GM12875 (cell line): Measurements from ENCODE around the gene DSC3.

Experiments
- H3K4me3 ChIP-seq: one replicate; pipeline ENCODE4 v1.5.1; 2011; ENCODE audit warnings: low read depth, low read length, control low read depth
- TF ChIP-seq, protein P1 (sequence below): IDR thresholded peaks from 2 replicates; pipeline ENCODE4 v1.5.1; 2011; ENCODE audit warnings: low read depth, mild to moderate bottlenecking, control low read depth, inconsistent platforms, low read length, moderate library complexity, borderline replicate concordance; ENCODE audit not compliant: insufficient read depth

Gene DSC3

DNA sequence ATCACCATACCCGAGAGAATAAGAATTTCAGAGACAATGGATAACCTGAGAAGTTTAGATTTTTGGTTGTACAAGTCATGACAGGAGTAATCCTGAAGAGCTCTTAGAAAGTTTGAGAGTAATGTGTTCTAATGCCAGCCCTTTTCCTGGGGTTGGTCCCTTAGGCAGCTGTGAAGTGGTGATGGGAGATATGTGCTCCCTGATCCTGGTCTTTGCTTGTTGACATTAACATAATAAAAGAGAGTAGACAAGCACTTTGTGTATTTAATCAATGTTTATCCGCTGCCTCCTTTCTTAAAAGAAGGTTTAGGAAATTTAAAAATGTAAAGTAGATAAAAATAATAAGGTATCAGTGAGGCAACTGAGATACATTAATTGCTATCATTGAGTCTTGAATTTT, 13.8 kb upstream of the DSC3 start:
- no peak overlapping the region for H3K4me3 ChIP-seq
- TF ChIP-seq, protein P1, sequence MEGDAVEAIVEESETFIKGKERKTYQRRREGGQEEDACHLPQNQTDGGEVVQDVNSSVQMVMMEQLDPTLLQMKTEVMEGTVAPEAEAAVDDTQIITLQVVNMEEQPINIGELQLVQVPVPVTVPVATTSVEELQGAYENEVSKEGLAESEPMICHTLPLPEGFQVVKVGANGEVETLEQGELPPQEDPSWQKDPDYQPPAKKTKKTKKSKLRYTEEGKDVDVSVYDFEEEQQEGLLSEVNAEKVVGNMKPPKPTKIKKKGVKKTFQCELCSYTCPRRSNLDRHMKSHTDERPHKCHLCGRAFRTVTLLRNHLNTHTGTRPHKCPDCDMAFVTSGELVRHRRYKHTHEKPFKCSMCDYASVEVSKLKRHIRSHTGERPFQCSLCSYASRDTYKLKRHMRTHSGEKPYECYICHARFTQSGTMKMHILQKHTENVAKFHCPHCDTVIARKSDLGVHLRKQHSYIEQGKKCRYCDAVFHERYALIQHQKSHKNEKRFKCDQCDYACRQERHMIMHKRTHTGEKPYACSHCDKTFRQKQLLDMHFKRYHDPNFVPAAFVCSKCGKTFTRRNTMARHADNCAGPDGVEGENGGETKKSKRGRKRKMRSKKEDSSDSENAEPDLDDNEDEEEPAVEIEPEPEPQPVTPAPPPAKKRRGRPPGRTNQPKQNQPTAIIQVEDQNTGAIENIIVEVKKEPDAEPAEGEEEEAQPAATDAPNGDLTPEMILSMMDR = no peak

DNA sequence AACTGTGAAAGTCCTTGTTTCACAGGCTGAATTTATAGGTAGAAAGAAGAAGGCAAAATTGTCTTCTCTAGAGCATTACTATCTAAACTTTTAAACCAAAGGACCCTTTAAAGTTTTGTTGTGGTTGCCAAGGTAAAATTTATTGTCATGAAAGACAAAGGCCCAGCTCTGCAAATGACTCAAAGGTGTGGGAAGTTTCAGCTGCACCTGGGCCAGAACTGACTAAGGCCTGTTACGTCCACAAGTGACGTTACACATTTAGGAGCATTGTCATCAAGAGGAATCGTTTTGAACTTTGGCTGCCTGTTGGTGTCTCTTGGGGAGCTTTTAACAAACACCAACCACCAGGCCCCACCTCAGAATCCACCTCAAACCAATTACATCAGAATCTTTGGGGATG, 8.1 kb upstream of the DSC3 start:
- TF ChIP-seq, protein P1 = no peak
- no peak overlapping the region for H3K4me3 ChIP-seq

DNA sequence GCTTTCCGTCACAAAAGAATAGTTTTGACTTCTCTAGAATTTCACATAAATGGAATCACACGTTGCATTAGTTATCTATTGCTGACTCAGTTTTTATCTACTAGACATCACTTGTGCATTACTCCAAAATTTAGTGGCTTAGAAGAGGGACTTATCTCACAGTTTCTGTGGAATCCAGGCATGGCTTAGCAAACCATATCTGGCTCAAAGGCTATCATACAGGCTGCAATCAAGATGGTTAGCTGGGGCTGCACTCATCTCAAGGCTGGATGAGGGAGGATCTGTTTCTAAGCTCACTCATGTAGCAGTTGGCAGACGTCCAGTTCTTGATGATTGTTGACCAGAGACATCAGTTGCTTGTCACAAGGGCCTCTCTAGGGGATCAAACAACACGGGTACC, 6.6 kb upstream of the DSC3 start:
- TF ChIP-seq, protein P1 = no peak

GRCh38 chr18:31048216-31048615, 5.7 kb upstream of the DSC3 start:
- TF ChIP-seq, protein P1 = no peak

More for the DNA sequence above, 6.6 kb upstream of the DSC3 start:
- H3K4me3 ChIP-seq = no peak overlapping the region

GRCh38 chr18:31046916-31047315, 4.4 kb upstream of the DSC3 start:
- TF ChIP-seq, protein P1 = no peak
- H3K4me3 ChIP-seq = no peak overlapping the region

More at GRCh38 chr18:31048216-31048615, 5.7 kb upstream of the DSC3 start:
- H3K4me3 ChIP-seq = no peak overlapping the region

DNA sequence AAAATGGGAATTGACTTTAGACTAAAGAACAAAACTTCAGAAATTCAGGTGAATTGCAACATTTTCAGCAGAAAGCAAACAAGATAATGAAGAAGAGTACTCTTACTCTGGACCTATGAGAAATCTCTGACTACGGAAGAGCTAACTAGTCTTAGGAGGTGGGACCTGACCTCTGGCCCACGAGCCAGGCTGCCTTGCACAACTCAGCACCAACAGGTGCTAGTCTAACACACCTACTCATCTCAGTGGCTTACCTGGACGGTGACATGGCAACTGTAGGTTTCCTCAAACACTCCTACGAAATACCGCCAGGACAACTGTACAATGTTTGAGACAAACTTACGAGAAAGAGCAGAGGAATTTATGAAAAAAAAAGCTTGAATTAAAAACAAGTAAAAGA, 3.1 kb upstream of the DSC3 start:
- TF ChIP-seq, protein P1 = no peak
- no peak overlapping the region for H3K4me3 ChIP-seq

GRCh38 chr18:31044926-31045325, 2.4 kb upstream of the DSC3 start:
- H3K4me3 ChIP-seq = no peak overlapping the region
- TF ChIP-seq, protein P1 = no peak
